GM21515 (cell line): ENCODE data around the gene MBD5.
"Not testable (repeated sequence)": the region's sequence is repeated elsewhere in the genome, so short reads cannot be mapped to it uniquely, and the experiment has no call there.

Source experiments
- ATAC-seq: cut with Tn5 transposase; IDR thresholded peaks from one replicate; pipeline ENCODE4 v1.9.1; 2021; ENCODE audit not compliant: unreplicated experiment

MBD5 gene

GRCh38 chr2:148542614-148543013 is 521.7 kb downstream of the MBD5 start:
- no peak for ATAC-seq

GRCh38 chr2:148543088-148543540 is 522.2 kb downstream of the MBD5 start:
- ATAC-seq: not testable (repeated sequence)

- no peak for ATAC-seq
These were observed 524.7 kb downstream of the MBD5 start for GRCh38 chr2:148545390-148546256.

GRCh38 chr2:148546270-148546669 is 525.4 kb downstream of the MBD5 start:
- ATAC-seq: no peak

GRCh38 chr2:148548716-148549400 is 528.0 kb downstream of the MBD5 start:
- no peak for ATAC-seq

- ATAC-seq: no peak
These were observed 531.9 kb downstream of the MBD5 start for GRCh38 chr2:148552675-148553331.

- no peak for ATAC-seq
These were observed 532.5 kb downstream of the MBD5 start for GRCh38 chr2:148553332-148553887.

GRCh38 chr2:148554459-148555247 is 533.8 kb downstream of the MBD5 start:
- ATAC-seq: no peak

GRCh38 chr2:148555622-148556294 is 534.9 kb downstream of the MBD5 start:
- no peak for ATAC-seq

- ATAC-seq: peak; percentile 83
These were observed 537.0 kb downstream of the MBD5 start for GRCh38 chr2:148557844-148558436.

GRCh38 chr2:148560496-148560895 is 539.6 kb downstream of the MBD5 start:
- no peak for ATAC-seq

GRCh38 chr2:148561389-148561788 is 540.5 kb downstream of the MBD5 start:
- ATAC-seq: no peak

- no peak for ATAC-seq
These were observed 544.5 kb downstream of the MBD5 start for GRCh38 chr2:148565272-148565894.
